Brain pericyte (primary cell): ENCODE results near the gene CALHM2.
"Not testable (repeated sequence)": the region's sequence is repeated elsewhere in the genome, so short reads cannot be mapped to it uniquely, and the experiment has no call there.

ENCODE experiments used
- DNase-seq: peaks from one replicate; pipeline ENCODE4 v3.0.0-alpha.2; 2012; ENCODE audit warnings: low read depth, low spot score

The CALHM2 gene

DNA sequence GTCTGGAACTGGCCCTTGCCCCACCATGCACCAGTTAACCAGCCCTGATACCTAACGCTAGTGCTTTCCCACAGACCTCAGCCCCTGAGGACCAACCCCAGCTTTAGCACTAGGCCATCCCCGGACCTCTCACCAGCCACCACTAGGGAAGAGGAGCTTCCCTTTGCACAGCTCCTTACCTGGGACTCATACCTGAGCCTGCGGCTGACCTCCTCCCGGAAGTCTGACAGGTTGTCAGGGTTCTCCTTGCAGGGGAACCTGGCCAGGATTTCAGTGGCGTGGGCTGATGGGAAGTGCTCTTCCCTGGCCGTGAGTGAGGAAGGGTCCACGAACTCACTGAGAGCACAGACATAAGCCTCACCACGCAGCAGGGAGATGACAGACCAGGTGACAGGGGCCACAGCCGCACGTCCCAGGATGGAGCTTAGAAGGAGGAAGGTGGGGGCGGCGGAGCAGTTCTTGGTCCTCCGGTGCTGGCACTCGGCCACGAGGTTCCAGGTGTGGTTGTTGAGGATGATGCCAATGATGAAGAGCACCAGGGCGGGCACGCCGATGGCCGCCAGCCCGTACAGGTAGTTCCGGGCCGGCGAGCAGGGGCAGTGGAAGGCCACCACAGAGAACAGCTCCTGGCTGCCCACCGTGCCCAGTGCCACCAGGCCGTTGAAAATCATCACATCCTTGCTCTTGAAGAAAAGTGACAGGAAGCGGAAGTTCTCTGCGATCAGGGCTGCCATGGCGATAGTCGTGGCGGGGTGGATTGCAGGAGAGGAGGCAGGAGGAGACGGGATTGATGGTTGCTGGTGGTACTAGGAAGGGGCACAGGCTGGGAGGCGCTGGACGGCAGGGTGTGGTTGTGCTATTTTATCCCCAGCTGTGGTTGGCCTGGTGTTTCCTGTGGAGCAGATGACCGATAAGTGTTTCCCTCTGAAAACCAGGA lies 2.7 kb downstream of the CALHM2 start:
- no peak for DNase-seq

DNA sequence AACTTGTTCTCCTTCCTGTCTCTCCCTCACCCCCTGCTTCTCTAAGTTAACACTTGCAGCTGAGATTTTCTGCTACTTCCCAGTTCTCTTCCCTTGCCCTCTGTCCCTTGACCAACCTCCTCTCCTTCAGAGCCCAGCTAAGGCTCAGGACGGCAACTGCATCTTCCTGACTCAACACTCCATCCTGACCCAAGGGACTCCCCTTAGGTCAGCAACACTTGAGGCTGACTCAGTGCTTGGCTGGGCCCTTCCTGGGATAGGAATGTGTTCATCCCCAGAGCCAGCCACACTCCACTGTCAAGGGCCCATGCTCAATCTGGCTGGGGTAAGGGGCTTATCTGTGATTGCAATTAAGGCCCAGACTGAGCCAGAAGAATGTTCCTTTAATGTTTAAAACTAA lies 3.4 kb downstream of the CALHM2 start:
- peak; percentile 49 for DNase-seq

DNA sequence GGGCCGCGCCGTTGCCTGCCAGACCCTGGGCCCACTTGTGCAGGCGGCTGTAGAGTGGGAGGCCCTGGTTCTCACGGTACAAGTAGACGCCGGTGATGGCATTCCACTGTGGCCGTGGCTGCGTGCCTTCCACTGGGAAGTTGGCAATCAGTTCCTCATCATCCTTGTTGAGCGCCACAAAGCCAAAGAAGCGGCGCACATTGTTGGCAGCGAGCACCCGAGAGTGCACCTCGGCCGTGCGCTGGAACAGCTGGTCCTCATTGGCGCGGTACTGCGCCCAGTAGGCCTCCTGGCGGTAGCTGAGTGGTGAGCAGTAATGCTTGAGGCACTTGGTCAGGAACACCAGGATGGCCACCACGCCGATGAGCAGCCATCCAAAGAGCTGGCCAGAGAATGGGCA lies 5.0 kb downstream of the CALHM2 start:
- DNase-seq, result no peak

DNA sequence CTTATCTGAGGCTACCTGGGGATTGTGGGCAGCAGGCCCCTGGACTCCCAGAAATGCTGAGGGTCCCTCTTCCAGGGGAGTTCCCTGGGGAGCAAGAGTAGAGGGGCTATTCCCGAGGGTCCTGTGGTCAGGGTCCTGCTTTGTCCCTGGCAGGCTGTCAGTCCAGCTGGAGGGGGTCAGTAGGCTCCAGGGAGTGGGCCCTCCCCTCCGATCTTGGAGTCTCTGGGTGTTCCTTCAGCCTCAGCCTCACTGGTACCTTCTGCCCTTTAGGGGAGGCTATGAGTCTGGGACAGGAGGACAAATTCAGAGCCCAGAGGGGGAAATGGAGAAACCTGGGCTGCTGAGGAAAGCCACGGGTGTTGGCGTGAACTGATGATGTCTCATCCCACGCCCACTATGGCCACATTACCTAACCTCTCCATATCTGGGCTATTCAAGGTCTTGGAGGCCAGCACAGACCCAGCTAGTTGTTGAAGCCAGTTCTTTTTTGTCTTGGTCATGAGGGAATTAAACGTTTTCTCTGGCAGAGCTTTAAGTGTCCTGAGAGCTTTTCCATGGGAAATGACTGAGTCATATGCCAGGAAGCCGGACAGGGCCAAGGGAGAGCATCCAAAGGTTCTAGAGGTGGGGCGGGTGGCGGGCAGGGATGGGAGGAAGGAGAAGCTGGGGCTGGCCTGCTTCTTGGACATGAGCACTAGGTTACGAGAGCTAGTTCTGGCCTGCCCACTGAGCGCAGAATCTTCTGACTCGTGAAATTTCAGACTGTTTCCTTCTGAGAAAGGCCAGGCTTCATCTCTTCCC lies 6.2 kb downstream of the CALHM2 start:
- no peak for DNase-seq

DNA sequence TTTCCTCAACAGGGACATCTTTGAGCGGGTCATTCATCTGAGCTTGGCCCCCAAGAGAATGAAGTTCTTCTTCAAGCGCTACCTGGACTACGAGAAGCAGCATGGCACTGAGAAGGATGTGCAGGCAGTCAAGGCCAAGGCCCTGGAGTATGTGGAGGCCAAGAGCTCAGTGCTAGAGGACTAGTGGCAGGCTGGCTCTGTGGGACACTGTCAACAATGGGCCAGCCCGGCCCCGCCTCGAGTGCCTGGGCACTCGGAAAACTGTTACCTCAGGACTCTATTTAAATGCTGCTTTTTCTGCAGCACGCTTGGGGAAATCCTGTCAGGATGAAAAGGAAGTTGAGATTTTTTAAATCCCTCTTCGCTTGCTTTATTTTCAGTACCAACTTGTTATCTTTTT lies 6.8 kb downstream of the CALHM2 start:
- DNase-seq, result no peak

DNA sequence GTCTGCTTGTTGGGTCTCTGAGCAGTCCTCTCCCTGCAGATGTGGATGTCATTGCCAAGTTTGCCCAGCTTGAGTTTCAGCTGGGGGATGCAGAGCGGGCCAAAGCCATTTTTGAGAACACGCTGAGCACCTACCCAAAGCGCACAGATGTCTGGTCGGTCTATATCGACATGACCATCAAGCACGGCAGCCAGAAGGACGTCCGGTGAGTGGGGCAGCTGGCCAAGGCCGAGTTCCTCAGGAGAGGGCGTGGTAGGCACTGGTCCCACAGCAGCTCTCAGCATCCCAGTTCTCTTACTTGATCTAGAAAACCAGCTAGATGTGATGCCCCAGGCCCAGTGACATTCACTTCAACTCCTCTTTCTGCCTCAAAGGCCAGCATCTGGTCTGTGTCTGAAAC lies 7.7 kb downstream of the CALHM2 start:
- no peak for DNase-seq

DNA sequence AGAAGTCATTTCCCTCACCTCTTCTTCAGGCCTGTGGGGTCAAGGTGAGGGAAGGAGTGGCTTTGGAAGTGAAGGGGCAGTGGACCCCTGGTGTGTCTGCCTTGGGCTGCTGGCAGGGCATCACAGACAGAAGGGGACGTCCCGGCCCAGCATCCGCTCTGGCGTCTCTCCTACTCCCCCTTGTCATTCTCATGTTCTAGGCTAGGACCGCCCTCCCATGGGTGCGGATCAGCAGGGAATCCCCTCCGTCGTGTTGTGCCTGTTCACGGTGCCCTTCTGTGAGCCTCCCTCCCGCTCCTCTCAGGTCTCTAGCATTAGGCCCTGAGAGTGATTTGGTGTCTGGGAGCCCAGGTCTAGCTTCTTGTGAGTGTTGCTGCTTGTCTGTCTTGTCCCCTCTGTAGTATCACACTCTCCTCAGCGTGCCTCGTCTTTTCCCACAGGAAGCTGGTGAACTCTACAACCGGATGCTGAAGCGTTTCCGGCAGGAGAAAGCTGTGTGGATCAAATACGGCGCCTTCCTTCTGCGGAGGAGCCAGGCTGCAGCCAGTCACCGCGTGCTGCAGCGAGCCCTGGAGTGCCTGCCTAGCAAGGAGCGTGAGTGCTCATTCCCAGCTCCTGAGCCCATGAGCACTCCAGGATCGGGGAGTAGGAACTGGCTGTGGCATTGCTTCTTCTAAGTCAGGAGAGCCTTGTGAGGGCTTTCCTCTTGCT lies 8.5 kb downstream of the CALHM2 start:
- DNase-seq, result no peak

DNA sequence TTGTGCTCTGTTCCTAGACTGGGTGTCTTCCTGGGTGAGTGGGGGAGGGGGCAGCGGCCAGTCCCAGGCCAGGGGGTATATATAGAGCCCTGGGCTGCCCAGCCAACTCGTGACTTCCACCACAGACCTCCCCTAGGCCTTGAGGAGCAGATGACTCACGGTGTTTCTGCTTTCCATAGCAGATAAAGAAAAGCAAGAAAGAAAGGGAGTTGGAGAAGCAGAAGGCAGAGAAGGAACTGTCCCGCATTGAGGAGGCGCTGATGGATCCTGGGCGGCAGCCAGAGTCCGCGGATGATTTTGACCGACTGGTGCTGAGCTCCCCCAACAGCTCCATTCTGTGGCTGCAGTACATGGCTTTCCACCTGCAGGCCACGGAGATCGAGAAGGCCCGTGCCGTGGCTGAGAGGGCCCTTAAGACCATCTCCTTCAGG lies 10.1 kb downstream of the CALHM2 start:
- no peak for DNase-seq

DNA sequence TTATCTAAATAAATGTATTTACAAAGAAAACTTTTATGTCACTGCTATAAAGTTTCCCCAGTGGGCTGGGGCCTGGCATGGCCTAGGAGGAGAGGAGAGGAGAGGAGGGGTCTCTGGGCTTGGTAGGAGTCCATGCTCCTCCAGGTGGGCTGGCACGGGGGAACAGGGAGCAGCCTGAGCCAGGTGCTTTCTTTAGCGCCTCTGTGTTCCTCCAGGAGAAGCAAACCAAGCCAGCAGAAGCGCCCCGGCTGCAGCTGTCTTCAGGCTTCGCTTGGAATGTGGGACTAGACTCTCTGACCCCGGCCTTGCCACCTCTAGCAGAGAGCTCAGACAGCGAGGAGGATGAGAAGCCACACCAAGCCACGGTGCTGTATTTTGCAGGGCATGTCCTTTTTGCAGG lies 10.6 kb downstream of the CALHM2 start:
- no peak for DNase-seq

DNA sequence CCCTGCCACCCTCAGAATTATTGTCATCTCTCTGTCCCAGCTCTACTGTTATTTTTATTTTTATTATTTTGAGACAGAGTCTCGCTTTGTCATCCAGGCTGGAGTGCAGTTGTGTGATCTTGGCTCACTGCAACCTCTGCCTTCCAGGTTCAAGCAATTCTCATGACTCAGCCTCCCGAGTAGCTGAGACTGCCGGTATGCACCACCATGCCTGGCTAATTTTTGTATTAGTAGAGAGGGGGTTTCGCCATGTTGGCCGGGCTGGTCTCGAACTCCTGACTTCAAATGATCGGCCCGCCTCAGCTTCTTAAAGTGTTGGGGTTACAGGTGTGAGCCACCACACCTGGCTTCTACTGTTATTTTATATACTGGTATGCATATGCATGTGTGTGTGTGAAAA lies 11.0 kb downstream of the CALHM2 start:
- no peak for DNase-seq

DNA sequence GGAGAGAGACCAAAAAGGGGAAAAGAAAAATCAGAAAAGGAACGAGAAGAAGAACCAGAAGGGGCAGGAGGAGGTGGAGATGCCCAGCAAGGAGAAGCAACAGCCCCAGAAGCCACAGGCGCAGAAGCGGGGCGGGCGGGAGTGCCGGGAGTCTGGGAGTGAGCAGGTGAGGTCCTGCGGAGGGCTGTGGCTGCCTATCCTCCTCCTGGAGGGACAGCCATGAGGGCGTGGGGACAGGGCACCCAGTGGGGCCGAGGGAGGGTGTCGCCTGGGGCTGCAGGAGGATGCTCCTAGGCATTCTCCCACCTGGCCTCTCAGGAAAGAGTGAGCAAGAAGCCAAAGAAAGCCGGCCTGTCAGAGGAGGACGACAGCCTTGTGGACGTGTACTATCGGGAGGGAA lies 11.8 kb downstream of the CALHM2 start:
- DNase-seq, result no peak

DNA sequence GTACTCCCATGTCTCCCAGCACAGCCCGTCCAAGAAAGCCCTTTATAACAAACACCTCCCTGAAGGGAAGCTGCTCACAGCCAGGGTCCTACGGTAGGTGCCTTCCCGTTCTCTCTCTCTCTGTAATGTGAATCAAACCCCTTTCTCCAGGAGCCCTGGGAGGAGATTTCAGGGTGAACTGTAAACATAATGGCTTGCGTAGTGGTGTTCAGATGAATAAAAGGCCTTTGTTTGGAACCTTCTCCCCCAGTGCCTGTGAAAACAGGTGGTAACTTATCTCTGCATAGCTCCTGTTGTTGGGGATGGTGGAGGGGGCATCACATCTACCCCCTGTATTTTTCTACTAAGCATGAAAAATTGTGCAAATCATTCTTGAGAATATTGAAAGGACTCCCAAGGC lies 12.4 kb downstream of the CALHM2 start:
- no peak for DNase-seq

DNA sequence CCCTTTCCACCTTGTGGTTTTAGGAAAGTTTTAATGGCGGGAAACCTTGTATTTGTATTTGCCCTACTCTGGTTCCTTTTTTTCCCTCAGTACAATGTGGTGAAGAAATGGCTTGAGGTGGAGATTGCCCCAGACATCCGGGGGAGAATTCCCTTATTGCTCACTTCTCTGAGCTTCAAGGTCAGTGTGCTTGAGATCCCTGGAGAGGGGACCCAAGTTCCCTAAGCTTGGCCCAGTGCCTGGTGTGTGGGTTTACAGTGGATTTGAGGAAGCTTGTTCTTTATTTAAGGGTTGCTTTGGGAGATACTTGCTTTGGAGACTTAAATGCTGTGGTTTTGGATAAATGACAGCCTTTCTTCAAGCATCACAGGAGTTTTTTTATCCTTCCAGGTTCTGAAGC lies 18.3 kb downstream of the CALHM2 start:
- DNase-seq, result no peak

DNA sequence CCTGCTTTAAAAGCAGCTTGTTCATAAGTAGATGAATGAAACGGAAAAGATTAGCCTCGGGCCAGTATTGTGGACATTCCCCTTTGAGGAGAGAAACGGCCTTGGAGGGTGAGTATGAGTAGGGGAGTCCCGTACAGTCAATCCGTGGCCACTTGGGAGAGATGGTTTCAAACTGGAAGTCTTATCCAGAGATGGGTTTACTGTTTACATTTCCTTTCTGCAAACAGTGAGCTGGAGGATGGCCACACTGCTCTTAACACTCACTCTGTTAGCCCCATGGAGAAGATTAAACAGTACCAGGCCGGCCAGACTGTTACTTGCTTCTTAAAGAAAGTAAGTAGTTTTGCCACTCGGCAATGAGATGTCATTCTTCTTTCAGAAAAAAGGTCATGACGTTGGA lies 20.3 kb downstream of the CALHM2 start:
- DNase-seq, result no peak

DNA sequence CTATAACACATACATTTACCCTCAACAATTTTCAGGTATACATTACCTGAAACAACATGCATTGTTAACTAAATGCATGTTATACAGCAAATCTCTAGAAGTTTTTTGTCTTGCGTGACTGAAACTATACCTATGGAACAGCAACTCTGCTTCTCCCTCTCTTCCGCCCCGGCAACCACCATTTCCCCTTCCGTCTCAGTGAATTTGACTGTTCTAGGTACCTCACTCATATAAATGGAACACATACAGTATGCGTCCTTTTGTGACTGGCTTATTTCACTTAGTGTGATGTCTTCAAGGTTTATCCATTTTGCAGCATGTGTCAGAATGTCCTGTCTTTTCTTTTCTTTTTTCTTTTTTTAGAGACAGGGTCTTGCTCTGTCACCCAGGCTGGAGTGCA lies 22.5 kb downstream of the CALHM2 start:
- DNase-seq, result no peak

DNA sequence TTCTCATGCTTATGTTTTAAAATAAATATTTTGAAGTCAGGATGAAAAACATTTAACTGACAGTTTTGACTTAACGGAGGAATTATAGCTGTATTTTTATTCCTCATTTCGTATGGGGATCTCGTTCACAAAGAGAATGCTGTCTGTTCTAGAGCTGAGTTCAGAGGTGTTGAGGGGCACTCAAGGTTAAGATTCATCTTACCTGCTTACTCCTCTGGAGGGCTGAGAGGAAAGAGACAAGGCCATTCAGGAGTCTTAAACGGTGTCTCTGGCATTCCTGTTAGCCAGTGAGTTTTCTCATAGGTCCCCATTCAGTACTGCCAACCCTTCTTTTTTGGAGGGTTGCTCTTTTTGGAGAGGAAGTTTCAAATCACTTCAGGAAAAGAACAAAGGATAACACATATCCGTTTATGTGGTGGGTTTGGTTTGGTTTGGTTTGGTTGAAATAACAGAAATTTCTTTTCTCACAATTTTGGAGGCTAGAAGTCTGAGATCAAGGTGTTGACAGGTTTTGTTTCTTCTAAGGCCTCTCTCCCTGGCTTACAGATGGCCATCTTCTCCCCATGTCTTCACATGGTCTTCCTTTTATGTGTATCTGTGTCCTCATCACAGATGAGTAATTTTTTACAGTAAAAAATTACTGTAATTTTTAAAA lies 23.1 kb downstream of the CALHM2 start:
- DNase-seq, result no peak

DNA sequence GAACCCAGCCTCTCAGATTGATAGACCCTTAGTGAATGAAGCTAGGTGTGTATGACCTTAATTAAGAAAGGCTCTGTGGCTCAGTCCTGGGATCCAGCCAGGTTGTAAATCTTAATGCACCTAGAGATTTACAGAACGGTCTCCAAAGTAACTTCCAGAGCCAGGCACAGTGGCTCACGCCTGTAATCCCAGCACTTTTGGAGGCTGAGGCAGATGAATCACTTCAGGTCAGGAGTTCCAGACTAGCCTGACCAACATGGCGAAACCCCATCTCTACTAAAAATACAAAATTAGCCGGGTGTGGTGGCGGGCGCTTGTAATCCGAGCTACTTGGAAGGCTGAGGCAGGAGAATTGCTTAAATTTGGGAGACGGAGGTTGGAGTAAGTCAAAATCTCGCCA lies 24.3 kb downstream of the CALHM2 start:
- DNase-seq, result no peak

DNA sequence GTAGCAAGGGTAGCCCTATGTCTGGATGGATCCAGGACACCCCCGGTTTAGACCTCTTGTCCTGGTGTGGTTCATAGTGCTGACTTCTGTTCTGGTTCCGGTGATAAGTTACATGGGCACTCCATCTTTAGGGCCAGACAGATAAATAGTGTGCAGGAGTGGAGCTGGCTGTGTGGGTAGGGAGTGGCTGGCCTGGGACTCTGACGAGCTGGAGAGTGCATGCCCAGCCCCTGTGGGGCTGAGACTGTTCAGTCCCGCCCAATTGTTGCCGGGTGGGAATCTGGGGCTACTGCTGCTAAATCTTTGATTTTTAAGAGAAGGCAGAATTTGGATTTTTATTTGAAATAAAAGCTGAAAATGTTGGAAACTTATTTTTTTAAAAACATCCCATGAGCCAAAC lies 28.4 kb downstream of the CALHM2 start:
- no peak for DNase-seq

DNA sequence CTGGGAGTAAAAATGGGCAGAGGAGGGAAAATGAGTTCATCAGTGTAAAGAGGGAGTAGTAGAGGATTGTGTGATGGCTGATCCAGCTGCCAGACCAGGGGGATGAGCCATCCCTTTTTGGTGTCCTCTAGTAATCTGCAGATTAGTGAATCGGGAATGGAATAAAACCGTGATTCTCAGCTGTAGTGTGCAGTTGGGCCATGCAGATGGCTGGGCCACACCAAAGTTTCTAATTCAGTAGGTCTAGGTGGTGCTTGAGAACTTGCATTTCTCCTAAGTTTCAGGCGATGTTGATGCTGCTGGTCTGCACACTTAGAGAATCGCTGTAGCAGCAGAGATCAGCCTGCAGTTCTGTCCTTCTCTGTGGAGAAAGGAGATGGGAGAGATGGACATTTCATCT lies 33.1 kb downstream of the CALHM2 start:
- DNase-seq, result no peak

DNA sequence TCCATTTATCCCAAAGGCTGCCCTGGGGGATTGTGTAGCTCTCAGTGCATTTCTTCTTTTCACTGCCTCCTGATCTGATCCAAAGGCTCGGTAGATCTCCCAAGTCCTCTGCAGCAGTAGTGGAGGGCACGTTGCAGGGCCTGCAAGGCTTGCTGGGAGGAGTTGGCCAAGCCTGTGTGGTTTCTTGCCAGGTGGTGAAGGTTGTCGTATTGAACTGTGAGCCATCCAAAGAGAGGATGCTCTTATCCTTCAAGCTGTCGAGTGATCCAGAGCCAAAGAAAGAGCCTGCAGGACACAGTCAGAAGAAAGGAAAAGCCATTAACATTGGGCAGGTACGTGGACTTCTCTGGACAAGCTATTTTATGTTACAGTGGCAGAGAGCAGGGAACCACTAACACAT lies 34.6 kb downstream of the CALHM2 start:
- no peak for DNase-seq

DNA sequence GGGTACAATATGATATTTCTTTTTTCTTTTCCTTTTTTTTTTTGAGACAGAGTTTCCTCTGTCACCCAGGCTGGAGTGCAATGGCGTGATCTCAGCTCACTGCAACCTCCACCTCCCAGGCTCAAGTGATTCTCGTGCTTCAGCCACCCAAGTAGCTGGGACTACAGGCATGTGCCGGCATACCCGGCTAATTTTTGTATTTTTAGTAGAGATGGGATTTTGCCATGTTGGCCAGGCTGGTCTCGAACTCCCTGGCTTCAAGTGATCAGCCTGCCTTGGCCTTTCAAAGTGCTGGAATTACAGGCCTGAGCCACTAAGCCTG lies 35.1 kb downstream of the CALHM2 start:
- not testable (repeated sequence) for DNase-seq
